Measurements from ENCODE around the gene KHDC4. TPM values are rescaled to one million over a fixed set of nuclear protein-coding genes. Genes with fewer than 3 reads are reported as not detected.

Gene KHDC4
- total and polyA plus RNA-seq, 2 donors (not counting 3 experiments of a cell fraction or from before 2014, with no cell fraction given), result 47.9 to 54.1 TPM

- H3K27me3 ChIP-seq (ENCODE audit: control insufficient read depth in 2 of 2, insufficient read depth in 2 of 2, low read length in 2 of 2), result no peaks in the 10 kb centered on the region
- no peak overlapping the region for H3K4me2 ChIP-seq (ENCODE audit: insufficient read depth, low read length)
- POLR2A ChIA-PET, result no interaction called here
- no peaks in the 10 kb centered on the region for H3K9me1 ChIP-seq (replicated peaks; ENCODE audit: control insufficient read depth, extremely low read depth, insufficient read depth, low read length)
- no peak overlapping the region for H2AFZ ChIP-seq (ENCODE audit: low read depth, low read length)
- peaks cover 49 to 57% of the 10 kb centered on the region in 2 experiments for H3K36me3 ChIP-seq (ENCODE audit: control insufficient read depth in 2 of 2, extremely low read depth in 1 of 2, insufficient read depth in 2 of 2, low read length in 2 of 2)
- intact Hi-C loops (cut with micrococcal nuclease), result no loop called here
- DNase-seq (ENCODE audit: low read depth, low spot score) (no peak), FAIRE-seq (no peak)
- no peaks in the 10 kb centered on the region for H3K79me2 ChIP-seq (ENCODE audit: control insufficient read depth, insufficient read depth, low read length)
- no peak overlapping the region for H3K4me3 ChIP-seq (replicated peaks in 1 of 3; ENCODE audit: insufficient read depth in 1 of 3, low read depth in 1 of 3, low read length in 3 of 3)
- no peak overlapping the region for H3K27ac ChIP-seq (ENCODE audit: insufficient read depth, low read depth, low read length)
- CTCF ChIA-PET, result interaction anchor here (2.0 to 5.8 kb wide), 2 partner anchors 12 to 39 kb away, joined by 6 to 27 read pairs; no protein-coding TSS in a partner anchor
- TF ChIP-seq POLR2A (IDR thresholded peaks at IDR 0.05; ENCODE audit: low read depth, low read length), result no peak
- TF ChIP-seq POLR2AphosphoS5 (IDR thresholded peaks at IDR 0.05; ENCODE audit: insufficient read depth, low read depth, low read length), result no peak
- TF ChIP-seq FOS (IDR thresholded peaks at IDR 0.05; ENCODE audit: borderline replicate concordance, insufficient read depth, low read length), result no peak
- TF ChIP-seq CTCF (IDR thresholded peaks at IDR 0.05; ENCODE audit: extremely low read depth in 1 of 2, insufficient read depth in 1 of 2, low read depth in 1 of 2, low read length in 2 of 2), result no peak
- TF ChIP-seq MYC (IDR thresholded peaks at IDR 0.05; ENCODE audit: low read depth, low read length), result no peak
- TF ChIP-seq GATA2 (IDR thresholded peaks at IDR 0.05; ENCODE audit: insufficient read depth, insufficient read length, low read depth, low read length), result no peak
- no peak for TF ChIP-seq EZH2 (IDR thresholded peaks at IDR 0.05; ENCODE audit: borderline replicate concordance, low read depth, low read length, severe bottlenecking)
- TF ChIP-seq JUN (IDR thresholded peaks at IDR 0.05; ENCODE audit: borderline replicate concordance, insufficient read depth, insufficient read length, low read depth), result no peak
- no peak for TF ChIP-seq MAX (IDR thresholded peaks at IDR 0.05; ENCODE audit: insufficient read depth, insufficient read length)
- dilution Hi-C loops (cut with MboI; ENCODE audit: extremely low pct_ligation_motif_present, low sequenced_read_pairs), result no loop called here
- H4K20me1 ChIP-seq (replicated peaks; ENCODE audit: control insufficient read depth, extremely low read depth, insufficient read depth, low read length), result no peaks in the 10 kb centered on the region
- H3K4me1 ChIP-seq (ENCODE audit: control insufficient read depth, extremely low read depth, insufficient read depth, low read length), result no peaks in the 10 kb centered on the region
- no peaks in the 10 kb centered on the region for H3K9me3 ChIP-seq (replicated peaks; ENCODE audit: control insufficient read depth, insufficient read depth, low read length)
- H3K9ac ChIP-seq (replicated peaks; ENCODE audit: extremely low read depth, insufficient read depth, low read length), result no peak overlapping the region
- BruUV-seq (replicated peaks), result no TSS peak
These were observed 16.6 kb upstream of the KHDC4 start for GRCh38 chr1:155950829-155951228.

All from endothelial cell of umbilical vein (primary cell).